ENCODE data around the gene TEPSIN. TPM values are rescaled to one million over a fixed set of nuclear protein-coding genes. Genes with fewer than 3 reads are reported as not detected.

Gene TEPSIN
- total RNA-seq, 4 donors from 2014 or later: 16.7 to 42.9 (median 23.3) TPM

DNA sequence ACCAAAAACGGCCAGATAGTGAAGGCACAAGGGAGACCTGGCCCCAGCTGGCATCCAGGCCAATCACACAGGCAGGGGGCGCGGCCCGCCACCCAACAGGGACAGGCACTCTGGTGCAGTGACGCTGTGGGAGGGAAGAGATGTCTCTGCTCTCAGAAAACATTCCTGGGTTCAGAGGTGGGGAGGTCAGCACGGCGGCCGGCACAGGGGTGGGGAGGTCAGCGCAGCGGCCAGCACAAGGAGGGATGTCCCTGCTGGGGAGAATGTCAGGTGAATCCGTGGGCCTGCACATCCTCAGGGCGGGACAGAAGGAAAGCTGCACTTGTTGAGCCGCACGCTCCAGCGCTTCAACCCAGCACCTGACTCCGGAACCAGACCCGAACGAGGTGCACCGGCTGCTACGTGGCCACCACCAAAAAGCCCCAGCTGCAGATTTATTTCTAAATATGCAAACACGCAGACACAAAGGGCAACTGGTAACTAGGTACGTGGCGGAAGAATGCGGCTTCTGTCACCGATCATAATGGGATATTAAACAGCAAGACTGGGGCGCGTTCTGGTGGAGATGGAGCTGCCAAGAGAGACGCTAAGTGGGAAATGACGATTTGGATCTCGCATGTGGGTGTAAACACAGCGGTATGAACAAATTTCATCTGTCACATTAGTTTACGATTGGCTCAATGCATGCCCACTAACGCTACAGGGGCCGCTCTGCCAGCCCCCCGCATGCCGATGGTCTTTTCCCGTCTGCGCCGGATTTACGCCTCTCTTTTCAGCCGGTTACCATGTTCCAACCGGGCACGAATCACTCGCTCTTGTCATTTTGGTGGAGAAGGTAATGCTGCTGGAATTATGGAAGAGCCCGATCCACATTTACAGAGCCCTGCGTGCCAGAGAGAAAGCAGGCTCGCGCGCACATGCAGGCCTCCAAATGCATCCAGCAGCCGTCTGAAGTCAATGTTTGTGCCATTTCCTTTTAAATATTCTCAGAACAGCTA lies 40.7 kb upstream of the TEPSIN start:
- 89 to 93% methylated on average over 42 to 43 of the region's 50 CpGs for WGBS, 2 donors
- TF ChIP-seq POLR2A (IDR thresholded peaks at IDR 0.05): no peak
- TF ChIP-seq, protein P1, sequence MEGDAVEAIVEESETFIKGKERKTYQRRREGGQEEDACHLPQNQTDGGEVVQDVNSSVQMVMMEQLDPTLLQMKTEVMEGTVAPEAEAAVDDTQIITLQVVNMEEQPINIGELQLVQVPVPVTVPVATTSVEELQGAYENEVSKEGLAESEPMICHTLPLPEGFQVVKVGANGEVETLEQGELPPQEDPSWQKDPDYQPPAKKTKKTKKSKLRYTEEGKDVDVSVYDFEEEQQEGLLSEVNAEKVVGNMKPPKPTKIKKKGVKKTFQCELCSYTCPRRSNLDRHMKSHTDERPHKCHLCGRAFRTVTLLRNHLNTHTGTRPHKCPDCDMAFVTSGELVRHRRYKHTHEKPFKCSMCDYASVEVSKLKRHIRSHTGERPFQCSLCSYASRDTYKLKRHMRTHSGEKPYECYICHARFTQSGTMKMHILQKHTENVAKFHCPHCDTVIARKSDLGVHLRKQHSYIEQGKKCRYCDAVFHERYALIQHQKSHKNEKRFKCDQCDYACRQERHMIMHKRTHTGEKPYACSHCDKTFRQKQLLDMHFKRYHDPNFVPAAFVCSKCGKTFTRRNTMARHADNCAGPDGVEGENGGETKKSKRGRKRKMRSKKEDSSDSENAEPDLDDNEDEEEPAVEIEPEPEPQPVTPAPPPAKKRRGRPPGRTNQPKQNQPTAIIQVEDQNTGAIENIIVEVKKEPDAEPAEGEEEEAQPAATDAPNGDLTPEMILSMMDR (IDR thresholded peaks at IDR 0.05): no peak
- DNase-seq: no peak
- H3K9me3 ChIP-seq: no peaks in the 10 kb centered on the region
- no peak overlapping the region for H3K4me3 ChIP-seq
- H3K4me1 ChIP-seq: peaks cover 10 to 27% (median 12%) of the 10 kb centered on the region in 3 donors
- peak overlapping the region in 2 of 4 donors; percentile 28 to 66 for H3K27ac ChIP-seq
- peaks cover 17 to 97% (median 33%) of the 10 kb centered on the region in 3 donors for H3K36me3 ChIP-seq
- intact Hi-C loops (cut with DNase I): no loop called here
- no peaks in the 10 kb centered on the region for H3K27me3 ChIP-seq

DNA sequence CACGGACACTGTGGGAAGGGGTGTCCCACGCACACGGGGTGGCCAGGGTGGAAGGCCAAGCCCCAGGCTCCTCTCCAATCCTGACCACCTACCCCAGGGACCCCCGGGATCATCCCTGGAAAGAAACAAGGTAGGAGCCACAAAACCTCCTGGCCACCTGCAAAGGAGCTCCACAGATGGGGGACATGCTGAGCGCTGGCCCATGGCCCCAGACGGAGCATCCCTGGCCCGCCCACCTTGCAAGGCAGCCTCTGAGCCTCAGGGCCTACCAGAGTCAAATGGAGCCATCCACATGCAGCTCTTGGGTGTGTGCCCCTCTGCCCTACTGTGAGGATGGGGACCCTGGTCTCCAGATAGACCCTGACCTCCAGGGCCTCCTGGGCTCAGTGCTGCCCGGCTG lies 40.0 kb upstream of the TEPSIN start:
- no peak overlapping the region for H3K4me3 ChIP-seq
- peaks cover 23 to 97% (median 40%) of the 10 kb centered on the region in 3 donors for H3K36me3 ChIP-seq
- 100% methylated on average over 2 of the region's 8 CpGs; no CpG with 5 or more reads in 1 of the 2 donors for WGBS, 2 donors
- H3K27ac ChIP-seq: peak overlapping the region in 2 of 4 donors; percentile 66 to 69
- intact Hi-C loops (cut with DNase I): no loop called here
- TF ChIP-seq POLR2A (IDR thresholded peaks at IDR 0.05): no peak
- TF ChIP-seq, protein P1 (IDR thresholded peaks at IDR 0.05): no peak
- no peaks in the 10 kb centered on the region for H3K9me3 ChIP-seq
- DNase-seq: no peak
- H3K27me3 ChIP-seq: no peaks in the 10 kb centered on the region
- H3K4me1 ChIP-seq: peaks cover 10 to 25% (median 12%) of the 10 kb centered on the region in 3 donors

DNA sequence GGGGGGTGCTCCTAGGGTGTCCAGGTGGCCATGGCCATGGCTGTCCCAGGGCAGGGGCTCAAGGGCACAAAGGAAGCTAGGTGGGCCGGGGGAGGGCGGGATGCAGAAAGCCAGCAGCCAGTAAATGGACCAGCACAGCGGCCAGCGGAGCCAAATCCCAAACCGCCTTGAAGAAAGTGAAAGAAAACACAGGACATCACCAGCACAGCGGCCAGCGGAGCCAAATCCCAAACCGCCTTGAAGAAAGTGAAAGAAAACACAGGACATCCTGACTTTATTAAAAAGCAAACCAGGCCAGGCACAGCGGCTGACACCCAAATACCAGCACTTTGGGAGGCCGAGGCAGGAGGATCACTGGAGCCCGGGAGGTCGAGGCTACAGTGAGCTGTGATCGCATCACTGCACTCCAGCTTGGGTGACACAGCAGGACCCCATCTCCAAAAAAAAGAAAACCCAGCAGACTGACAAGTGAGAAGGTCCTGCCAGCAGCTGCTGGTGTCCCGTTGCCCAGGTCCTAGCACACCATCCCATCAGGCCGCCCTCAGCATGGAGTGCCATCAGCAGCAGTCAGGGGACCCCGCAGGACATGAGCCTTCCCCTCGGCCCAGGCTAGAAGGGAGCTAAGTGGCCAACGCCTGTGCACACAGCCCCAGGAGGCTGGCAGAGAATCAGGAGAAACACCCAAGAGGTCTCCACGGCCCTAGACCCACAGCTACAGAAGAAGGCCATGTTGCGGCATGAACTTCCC lies 39.3 kb upstream of the TEPSIN start:
- H3K27ac ChIP-seq: peak overlapping the region; percentile 19 to 69 (median 57)
- H3K27me3 ChIP-seq: no peaks in the 10 kb centered on the region
- WGBS, 2 donors: 77 to 84% methylated on average over 15 of the region's 20 CpGs
- intact Hi-C loops (cut with DNase I): no loop called here
- no peaks in the 10 kb centered on the region for H3K9me3 ChIP-seq
- H3K4me3 ChIP-seq: peak overlapping the region in 3 of 4 donors; percentile 22 to 47 (median 27)
- peaks cover 10 to 25% (median 12%) of the 10 kb centered on the region in 3 donors for H3K4me1 ChIP-seq
- DNase-seq: no peak
- peaks cover 23 to 97% (median 43%) of the 10 kb centered on the region in 3 donors for H3K36me3 ChIP-seq
- no peak for TF ChIP-seq POLR2A (IDR thresholded peaks at IDR 0.05)
- TF ChIP-seq, protein P1 (IDR thresholded peaks at IDR 0.05): no peak

DNA sequence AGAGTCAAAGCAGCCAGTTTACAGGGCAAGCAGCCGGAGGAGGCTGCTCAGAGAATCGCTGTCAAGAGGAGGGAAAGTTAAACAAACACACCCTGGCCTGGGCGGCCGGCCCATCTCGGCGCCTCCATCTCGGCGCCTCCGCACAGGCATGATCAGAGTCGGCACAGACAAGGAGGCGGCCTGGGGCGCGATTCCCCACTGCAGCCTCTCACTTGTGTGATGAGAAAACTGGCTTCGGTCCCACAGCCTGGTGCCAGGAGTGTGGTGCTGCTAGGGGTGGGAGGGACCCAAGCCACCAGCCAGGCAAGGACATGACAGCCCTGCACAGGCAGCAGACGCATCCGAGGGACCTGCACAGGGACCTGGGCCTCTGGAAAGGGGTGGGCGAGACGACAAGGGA lies 38.6 kb upstream of the TEPSIN start:
- TF ChIP-seq POLR2A (IDR thresholded peaks at IDR 0.05): no peak
- TF ChIP-seq, protein P1 (IDR thresholded peaks at IDR 0.05): no peak
- intact Hi-C loops (cut with DNase I): no loop called here
- DNase-seq: no peak
- Histone ChIP-seq H3K27me3 (no peaks in the 10 kb centered on the region), H3K9me3 (no peaks in the 10 kb centered on the region), H3K4me3 (peak overlapping the region in 3 of 4 donors; percentile 22 to 47 (median 27)), H3K4me1 (peaks cover 10 to 25% (median 12%) of the 10 kb centered on the region in 3 donors), H3K27ac (peak overlapping the region; percentile 19 to 69 (median 57)), H3K36me3 (peaks cover 21 to 97% (median 39%) of the 10 kb centered on the region in 3 donors)
- WGBS, 2 donors: 25% methylated on average over 5 of the region's 18 CpGs; no CpG with 5 or more reads in 1 of the 2 donors

Data from esophagus squamous epithelium (tissue), 5 donors.